Endodermal cell (in vitro differentiated cells): Measurements from ENCODE around the gene RGS6. TPM values are rescaled to one million over a fixed set of nuclear protein-coding genes. Genes with fewer than 3 reads are reported as not detected.

Experiments
- DNase-seq: peaks from one replicate; pipeline ENCODE4 v3.0.0-alpha.2; 2017
- H3K27ac ChIP-seq: 2 replicates; pipeline ENCODE4 v1.5.1; 2013; ENCODE audit warnings: mild to moderate bottlenecking, low read depth, low read length, moderate library complexity
- H3K27me3 ChIP-seq: 2 replicates; pipeline ENCODE4 v1.6.1; 2013; ENCODE audit warnings: mild to moderate bottlenecking, low read length, moderate library complexity; ENCODE audit not compliant: insufficient read depth, control insufficient read depth, poor library complexity, severe bottlenecking
- H3K36me3 ChIP-seq: 2 replicates; pipeline ENCODE4 v1.7.0; 2013; ENCODE audit warnings: mild to moderate bottlenecking, low read length, moderate library complexity; ENCODE audit not compliant: control insufficient read depth, insufficient read depth
- H3K4me1 ChIP-seq: one replicate; pipeline ENCODE4 v1.7.0; 2013; ENCODE audit warnings: low read length; ENCODE audit not compliant: control insufficient read depth, insufficient read depth
- H3K4me3 ChIP-seq: 2 replicates; pipeline ENCODE4 v1.5.1; 2013; ENCODE audit warnings: mild to moderate bottlenecking, low read length, moderate library complexity
- H3K9ac ChIP-seq: 2 replicates; pipeline ENCODE4 v1.6.1; 2013; ENCODE audit warnings: mild to moderate bottlenecking, low read length, moderate library complexity; ENCODE audit not compliant: poor library complexity, severe bottlenecking; ENCODE audit errors: extremely low read depth
- H3K9me3 ChIP-seq: 2 replicates; pipeline ENCODE4 v1.6.1; 2013; ENCODE audit warnings: mild to moderate bottlenecking, low read length, moderate library complexity; ENCODE audit not compliant: control insufficient read depth
- H3K27ac Mint-ChIP-seq: 2 replicates; pipeline ENCODE4 v1.8.0; 2020; ENCODE audit warnings: mixed read lengths
- H3K27me3 Mint-ChIP-seq: 2 replicates; pipeline ENCODE4 v1.8.0; 2021; ENCODE audit warnings: mild to moderate bottlenecking, mixed read lengths; ENCODE audit not compliant: insufficient read depth
- H3K36me3 Mint-ChIP-seq: 2 replicates; pipeline ENCODE4 v1.8.0; 2020; ENCODE audit warnings: low read depth, mixed read lengths
- H3K4me1 Mint-ChIP-seq: 2 replicates; pipeline ENCODE4 v1.8.0; 2020; ENCODE audit warnings: mixed read lengths
- H3K4me3 Mint-ChIP-seq: 2 replicates; pipeline ENCODE4 v1.8.0; 2020; ENCODE audit warnings: mild to moderate bottlenecking, moderate library complexity, mixed read lengths
- H3K9me3 Mint-ChIP-seq: 2 replicates; pipeline ENCODE4 v1.8.0; 2020; ENCODE audit warnings: mild to moderate bottlenecking, mixed read lengths
- WGBS, 2 experiments: methylation state at CpG; one replicate each; pipeline versions ENCODE4 v1.1.5 to v1.1.7; 2013; ENCODE audit warnings: missing lambda C conversion rate in 2 of 2, mixed read lengths in 1 of 2; ENCODE audit not compliant: insufficient coverage in 1 of 2, insufficient read length in 1 of 2; 5-methylcytosine and 5-hydroxymethylcytosine counted together
- total RNA-seq, 2 donors: library from RNA; stranded (reverse); fragmentation: NEBNext Ultra II Directional in 1 of 2; extraction: Animal tissue kit (Norgen Biotek cat#: 25700) in 1 of 2; gene quantifications; 2 replicates in 1 of 2; 3 replicates in 1 of 2; pipeline ENCODE4 v1.2.1, GENCODE V29; 2021
- TF ChIP-seq, protein P1 (sequence below): fragments of 200-600 bp; sonication (generic); conservative IDR thresholded peaks from 2 replicates; pipeline ENCODE4 v1.5.0; 2021; ENCODE audit warnings: antibody characterized with exemption, mild to moderate bottlenecking

Gene RGS6
- total RNA-seq, 2 donors from 2014 or later: 10.1 to 16.3 TPM

DNA sequence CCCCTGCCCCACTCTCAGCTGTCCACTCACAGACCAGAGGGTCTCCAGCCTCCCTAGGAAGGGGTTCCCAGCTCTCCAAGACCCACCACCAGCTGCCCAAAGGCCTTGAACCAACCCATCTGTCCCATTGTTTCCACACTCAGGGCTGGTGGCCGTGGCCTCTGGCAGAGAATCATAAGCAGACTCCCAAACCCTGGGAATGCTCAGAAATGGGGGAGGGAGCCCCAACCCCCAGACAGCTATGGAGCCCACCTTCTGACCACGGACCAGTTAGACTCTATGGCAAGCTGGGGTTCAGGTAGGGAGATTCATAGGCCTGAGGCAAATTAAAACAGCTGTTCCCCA is 681.7 kb downstream of the RGS6 start:
- Mint-ChIP-seq H3K9me3 (no peaks in the 10 kb centered on the region), H3K4me1 (no peaks in the 10 kb centered on the region), H3K4me3 (no peak overlapping the region), H3K27ac (no peak overlapping the region), H3K36me3 (no peaks in the 10 kb centered on the region), H3K27me3 (peaks cover 8% of the 10 kb centered on the region)
- TF ChIP-seq, protein P1, sequence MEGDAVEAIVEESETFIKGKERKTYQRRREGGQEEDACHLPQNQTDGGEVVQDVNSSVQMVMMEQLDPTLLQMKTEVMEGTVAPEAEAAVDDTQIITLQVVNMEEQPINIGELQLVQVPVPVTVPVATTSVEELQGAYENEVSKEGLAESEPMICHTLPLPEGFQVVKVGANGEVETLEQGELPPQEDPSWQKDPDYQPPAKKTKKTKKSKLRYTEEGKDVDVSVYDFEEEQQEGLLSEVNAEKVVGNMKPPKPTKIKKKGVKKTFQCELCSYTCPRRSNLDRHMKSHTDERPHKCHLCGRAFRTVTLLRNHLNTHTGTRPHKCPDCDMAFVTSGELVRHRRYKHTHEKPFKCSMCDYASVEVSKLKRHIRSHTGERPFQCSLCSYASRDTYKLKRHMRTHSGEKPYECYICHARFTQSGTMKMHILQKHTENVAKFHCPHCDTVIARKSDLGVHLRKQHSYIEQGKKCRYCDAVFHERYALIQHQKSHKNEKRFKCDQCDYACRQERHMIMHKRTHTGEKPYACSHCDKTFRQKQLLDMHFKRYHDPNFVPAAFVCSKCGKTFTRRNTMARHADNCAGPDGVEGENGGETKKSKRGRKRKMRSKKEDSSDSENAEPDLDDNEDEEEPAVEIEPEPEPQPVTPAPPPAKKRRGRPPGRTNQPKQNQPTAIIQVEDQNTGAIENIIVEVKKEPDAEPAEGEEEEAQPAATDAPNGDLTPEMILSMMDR: no peak
- 83% methylated on average over 2 of the region's 2 CpGs; no CpG with 5 or more reads in 1 of the 2 experiments for WGBS, 2 experiments
- H3K36me3 ChIP-seq: no peaks in the 10 kb centered on the region
- no peak overlapping the region for H3K9ac ChIP-seq
- no peak overlapping the region for H3K27ac ChIP-seq
- H3K4me1 ChIP-seq: no peaks in the 10 kb centered on the region
- peak; percentile 38 for DNase-seq
- no peaks in the 10 kb centered on the region for H3K9me3 ChIP-seq
- H3K27me3 ChIP-seq: no peaks in the 10 kb centered on the region
- H3K4me3 ChIP-seq: no peak overlapping the region

GRCh38 chr14:72614365-72614764 is 682.1 kb downstream of the RGS6 start:
- Histone ChIP-seq H3K4me3 (no peak overlapping the region), H3K9me3 (no peaks in the 10 kb centered on the region), H3K4me1 (no peaks in the 10 kb centered on the region), H3K27ac (no peak overlapping the region), H3K27me3 (no peaks in the 10 kb centered on the region), H3K9ac (no peak overlapping the region), H3K36me3 (no peaks in the 10 kb centered on the region)
- TF ChIP-seq, protein P1: no peak
- Mint-ChIP-seq H3K9me3 (no peaks in the 10 kb centered on the region), H3K27ac (no peak overlapping the region), H3K27me3 (peaks cover 6% of the 10 kb centered on the region), H3K4me3 (no peak overlapping the region), H3K36me3 (no peaks in the 10 kb centered on the region), H3K4me1 (no peaks in the 10 kb centered on the region)
- peak; percentile 29 for DNase-seq
- 77% methylated on average over 3 of the region's 3 CpGs; no CpG with 5 or more reads in 1 of the 2 experiments for WGBS, 2 experiments

GRCh38 chr14:72614891-72615415 is 682.7 kb downstream of the RGS6 start:
- H3K9me3 Mint-ChIP-seq: no peaks in the 10 kb centered on the region
- Histone ChIP-seq H3K9me3 (no peaks in the 10 kb centered on the region), H3K9ac (no peak overlapping the region), H3K27me3 (no peaks in the 10 kb centered on the region), H3K27ac (no peak overlapping the region), H3K36me3 (no peaks in the 10 kb centered on the region), H3K4me3 (no peak overlapping the region), H3K4me1 (no peaks in the 10 kb centered on the region)
- H3K27ac Mint-ChIP-seq: no peak overlapping the region
- DNase-seq: peak; percentile 29
- WGBS, 2 experiments: 80 to 83% methylated on average over 1 to 11 of the region's 11 CpGs
- no peaks in the 10 kb centered on the region for H3K36me3 Mint-ChIP-seq
- H3K4me1 Mint-ChIP-seq: no peaks in the 10 kb centered on the region
- TF ChIP-seq, protein P1: no peak
- H3K4me3 Mint-ChIP-seq: no peak overlapping the region
- peaks cover 6% of the 10 kb centered on the region for H3K27me3 Mint-ChIP-seq
